ENCODE results near the gene ARHGEF17.

Gene ARHGEF17

GRCh38 chr11:73361953-73362776, 54.1 kb downstream of the ARHGEF17 start:
- DNase-seq: no peak

- no peak for DNase-seq
These were observed 55.1 kb downstream of the ARHGEF17 start for GRCh38 chr11:73363147-73363546.

- no peak for DNase-seq
These were observed 57.5 kb downstream of the ARHGEF17 start for GRCh38 chr11:73365352-73366264.

GRCh38 chr11:73366265-73366610, 58.2 kb downstream of the ARHGEF17 start:
- peak; percentile 25 for DNase-seq

GRCh38 chr11:73366953-73367352, 58.9 kb downstream of the ARHGEF17 start:
- no peak for DNase-seq

GRCh38 chr11:73367482-73368024, 59.5 kb downstream of the ARHGEF17 start:
- DNase-seq: no peak

GRCh38 chr11:73372375-73372993, 64.4 kb downstream of the ARHGEF17 start:
- no peak for DNase-seq

GRCh38 chr11:73374151-73374550, 66.1 kb downstream of the ARHGEF17 start:
- no peak for DNase-seq

GRCh38 chr11:73375830-73376159, 67.7 kb downstream of the ARHGEF17 start:
- no peak for DNase-seq

- DNase-seq: peak; percentile 96
These were observed 68.2 kb downstream of the ARHGEF17 start, which contains the start of gene RELT for GRCh38 chr11:73376160-73376802. RELT (plus strand) TSS chr11:73376399; CDS start chr11:73389137, 12,738 bp downstream.

- peak; percentile 81 for DNase-seq
These were observed 68.9 kb downstream of the ARHGEF17 start for GRCh38 chr11:73376803-73377629.

GRCh38 chr11:73379189-73379880, 71.3 kb downstream of the ARHGEF17 start:
- DNase-seq: no peak

- no peak for DNase-seq
These were observed 72.3 kb downstream of the ARHGEF17 start for GRCh38 chr11:73380331-73380730.

- no peak for DNase-seq
These were observed 72.9 kb downstream of the ARHGEF17 start for GRCh38 chr11:73380897-73381410.

GRCh38 chr11:73381589-73381988, 73.5 kb downstream of the ARHGEF17 start:
- no peak for DNase-seq

- DNase-seq: no peak
These were observed 74.1 kb downstream of the ARHGEF17 start for GRCh38 chr11:73382183-73382582.

- no peak for DNase-seq
These were observed 74.7 kb downstream of the ARHGEF17 start for GRCh38 chr11:73382747-73383146.

- DNase-seq: no peak
These were observed 75.4 kb downstream of the ARHGEF17 start for GRCh38 chr11:73383249-73384124.

GRCh38 chr11:73384125-73384441, 76.0 kb downstream of the ARHGEF17 start:
- no peak for DNase-seq

- DNase-seq: no peak
These were observed 76.4 kb downstream of the ARHGEF17 start for GRCh38 chr11:73384531-73384871.
